ENCODE measurements around the gene NDC80.

The NDC80 gene

GRCh38 chr18:2618009-2618408 is 46.7 kb downstream of the NDC80 start:
- DNase-seq (ENCODE audit: low spot score), result no peak
- in situ Hi-C loops (cut with MboI; ENCODE audit: low sequenced_read_pairs, unreplicated experiment), result no loop called here
- TF ChIP-seq CTCF (IDR thresholded peaks at IDR 0.05; ENCODE audit: borderline replicate concordance, control extremely low read depth, extremely low read depth, insufficient read depth, missing control alignments), result no peak

- DNase-seq (ENCODE audit: low spot score), result no peak
- in situ Hi-C loops (cut with MboI; ENCODE audit: low sequenced_read_pairs, unreplicated experiment), result no loop called here
- no peak for TF ChIP-seq CTCF (IDR thresholded peaks at IDR 0.05; ENCODE audit: borderline replicate concordance, control extremely low read depth, extremely low read depth, insufficient read depth, missing control alignments)
These were observed 53.9 kb downstream of the NDC80 start for GRCh38 chr18:2625217-2625616.

- DNase-seq (ENCODE audit: low spot score), result no peak
- TF ChIP-seq CTCF (IDR thresholded peaks at IDR 0.05; ENCODE audit: borderline replicate concordance, control extremely low read depth, extremely low read depth, insufficient read depth, missing control alignments), result no peak
- in situ Hi-C loops (cut with MboI; ENCODE audit: low sequenced_read_pairs, unreplicated experiment), result no loop called here
These were observed 56.5 kb downstream of the NDC80 start for GRCh38 chr18:2627821-2628276.

GRCh38 chr18:2629003-2629402 is 57.6 kb downstream of the NDC80 start:
- TF ChIP-seq CTCF (IDR thresholded peaks at IDR 0.05; ENCODE audit: borderline replicate concordance, control extremely low read depth, extremely low read depth, insufficient read depth, missing control alignments), result no peak
- in situ Hi-C loops (cut with MboI; ENCODE audit: low sequenced_read_pairs, unreplicated experiment), result no loop called here
- DNase-seq (ENCODE audit: low spot score), result no peak

- no peak for DNase-seq (ENCODE audit: low spot score)
- in situ Hi-C loops (cut with MboI; ENCODE audit: low sequenced_read_pairs, unreplicated experiment), result no loop called here
These were observed 64.2 kb downstream of the NDC80 start for GRCh38 chr18:2635586-2635985.

GRCh38 chr18:2636126-2636631 is 64.8 kb downstream of the NDC80 start:
- no peak for DNase-seq (ENCODE audit: low spot score)
- no peak for TF ChIP-seq CTCF (IDR thresholded peaks at IDR 0.05; ENCODE audit: borderline replicate concordance, control extremely low read depth, extremely low read depth, insufficient read depth, missing control alignments)
- in situ Hi-C loops (cut with MboI; ENCODE audit: low sequenced_read_pairs, unreplicated experiment), result no loop called here

More at GRCh38 chr18:2635586-2635985, 64.2 kb downstream of the NDC80 start:
- TF ChIP-seq CTCF (IDR thresholded peaks at IDR 0.05; ENCODE audit: borderline replicate concordance, control extremely low read depth, extremely low read depth, insufficient read depth, missing control alignments), result no peak

All from GM13976 (cell line).